ENCODE data around the gene MYBL2. TPM values are rescaled to one million over a fixed set of nuclear protein-coding genes. Genes with fewer than 3 reads are reported as not detected.

Gene MYBL2
- total RNA-seq, 1 donor from 2014 or later, result 14.7 TPM

DNA sequence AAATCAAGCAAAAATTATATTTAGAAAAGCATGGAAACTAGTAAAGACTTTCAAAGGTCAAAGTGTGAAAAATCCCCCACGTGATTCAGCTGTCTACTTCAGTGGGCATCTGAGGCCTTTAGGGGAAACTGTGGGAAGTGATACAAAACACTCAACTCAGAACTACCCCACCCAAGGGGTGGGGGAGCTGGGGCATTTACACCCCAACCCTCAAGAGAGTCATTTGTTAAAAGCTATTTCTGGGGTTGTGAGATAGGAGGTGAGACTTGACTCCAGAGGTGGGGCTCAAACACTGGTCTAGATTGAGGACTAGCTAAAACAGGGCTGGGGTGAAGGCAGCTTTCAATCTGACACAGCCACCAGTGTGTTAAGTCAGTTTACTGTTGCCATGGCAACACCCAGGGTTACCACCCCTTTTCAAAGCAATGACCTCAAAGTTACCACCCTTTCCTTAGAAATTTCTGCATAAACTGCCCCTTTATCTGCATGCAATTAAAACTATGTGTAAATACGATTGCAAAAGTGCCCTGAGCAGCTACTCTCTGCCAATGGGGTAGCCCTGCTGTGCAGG, 69.8 kb downstream of the MYBL2 start:
- Mint-ChIP-seq H3K4me1 (ENCODE audit: unreplicated experiment) (no peaks in the 10 kb centered on the region), H3K9me3 (ENCODE audit: unreplicated experiment) (no peaks in the 10 kb centered on the region), H3K36me3 (ENCODE audit: unreplicated experiment) (no peaks in the 10 kb centered on the region), H3K4me3 (ENCODE audit: unreplicated experiment) (no peak overlapping the region), H3K27ac (ENCODE audit: unreplicated experiment) (no peak overlapping the region), H3K27me3 (ENCODE audit: unreplicated experiment) (peaks cover 30% of the 10 kb centered on the region)
- TF ChIP-seq, protein P1, sequence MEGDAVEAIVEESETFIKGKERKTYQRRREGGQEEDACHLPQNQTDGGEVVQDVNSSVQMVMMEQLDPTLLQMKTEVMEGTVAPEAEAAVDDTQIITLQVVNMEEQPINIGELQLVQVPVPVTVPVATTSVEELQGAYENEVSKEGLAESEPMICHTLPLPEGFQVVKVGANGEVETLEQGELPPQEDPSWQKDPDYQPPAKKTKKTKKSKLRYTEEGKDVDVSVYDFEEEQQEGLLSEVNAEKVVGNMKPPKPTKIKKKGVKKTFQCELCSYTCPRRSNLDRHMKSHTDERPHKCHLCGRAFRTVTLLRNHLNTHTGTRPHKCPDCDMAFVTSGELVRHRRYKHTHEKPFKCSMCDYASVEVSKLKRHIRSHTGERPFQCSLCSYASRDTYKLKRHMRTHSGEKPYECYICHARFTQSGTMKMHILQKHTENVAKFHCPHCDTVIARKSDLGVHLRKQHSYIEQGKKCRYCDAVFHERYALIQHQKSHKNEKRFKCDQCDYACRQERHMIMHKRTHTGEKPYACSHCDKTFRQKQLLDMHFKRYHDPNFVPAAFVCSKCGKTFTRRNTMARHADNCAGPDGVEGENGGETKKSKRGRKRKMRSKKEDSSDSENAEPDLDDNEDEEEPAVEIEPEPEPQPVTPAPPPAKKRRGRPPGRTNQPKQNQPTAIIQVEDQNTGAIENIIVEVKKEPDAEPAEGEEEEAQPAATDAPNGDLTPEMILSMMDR (IDR thresholded peaks at IDR 0.05), result no peak
- no peak for DNase-seq (ENCODE audit: extremely low spot score, unreplicated experiment)

GRCh38 chr20:43737925-43738324, 71.0 kb downstream of the MYBL2 start:
- Mint-ChIP-seq H3K4me3 (ENCODE audit: unreplicated experiment) (no peak overlapping the region), H3K27me3 (ENCODE audit: unreplicated experiment) (peaks cover 25% of the 10 kb centered on the region), H3K9me3 (ENCODE audit: unreplicated experiment) (no peaks in the 10 kb centered on the region), H3K36me3 (ENCODE audit: unreplicated experiment) (no peaks in the 10 kb centered on the region), H3K4me1 (ENCODE audit: unreplicated experiment) (no peaks in the 10 kb centered on the region), H3K27ac (ENCODE audit: unreplicated experiment) (no peak overlapping the region)
- DNase-seq (ENCODE audit: extremely low spot score, unreplicated experiment), result no peak
- TF ChIP-seq, protein P1 (IDR thresholded peaks at IDR 0.05), result no peak

DNA sequence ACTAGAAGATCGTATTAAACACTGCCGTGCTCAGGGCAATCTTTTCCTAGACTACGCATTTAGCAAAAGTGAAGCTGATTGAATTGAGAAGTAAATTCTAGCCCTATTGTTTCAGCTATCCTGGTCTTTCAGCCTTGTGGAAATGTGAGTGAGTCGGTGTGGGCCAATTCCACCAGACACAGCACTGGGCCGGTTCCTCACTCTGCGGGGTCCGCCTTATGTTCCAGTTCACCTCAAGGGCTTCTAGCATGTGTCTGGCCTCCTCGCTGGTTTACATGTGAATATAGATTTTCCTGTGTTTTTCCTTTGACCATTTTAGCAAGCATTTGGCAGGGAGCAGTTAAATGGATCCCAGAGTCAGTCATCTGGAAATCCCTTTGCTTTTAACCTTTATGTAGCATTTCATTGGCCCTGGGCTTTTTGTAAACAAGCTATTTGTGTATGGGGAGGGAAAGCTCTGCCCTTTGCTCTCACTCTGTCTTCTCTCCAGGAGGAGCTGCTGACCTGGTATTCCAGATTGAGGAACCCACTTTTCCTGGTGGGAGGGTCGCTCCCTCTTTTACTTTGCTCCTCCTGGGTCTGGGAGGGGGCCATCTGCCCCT, 72.3 kb downstream of the MYBL2 start:
- Mint-ChIP-seq H3K4me3 (ENCODE audit: unreplicated experiment) (no peak overlapping the region), H3K27ac (ENCODE audit: unreplicated experiment) (no peak overlapping the region)

GRCh38 chr20:43740642-43741041, 73.7 kb downstream of the MYBL2 start:
- no peak overlapping the region for H3K4me3 Mint-ChIP-seq (ENCODE audit: unreplicated experiment)
- H3K27me3 Mint-ChIP-seq (ENCODE audit: unreplicated experiment), result peaks cover 23% of the 10 kb centered on the region
- H3K4me1 Mint-ChIP-seq (ENCODE audit: unreplicated experiment), result no peaks in the 10 kb centered on the region
- H3K27ac Mint-ChIP-seq (ENCODE audit: unreplicated experiment), result no peak overlapping the region
- TF ChIP-seq, protein P1 (IDR thresholded peaks at IDR 0.05), result no peak
- H3K36me3 Mint-ChIP-seq (ENCODE audit: unreplicated experiment), result no peaks in the 10 kb centered on the region
- H3K9me3 Mint-ChIP-seq (ENCODE audit: unreplicated experiment), result no peaks in the 10 kb centered on the region
- DNase-seq (ENCODE audit: extremely low spot score, unreplicated experiment), result no peak

More for the DNA sequence above, 72.3 kb downstream of the MYBL2 start:
- DNase-seq (ENCODE audit: extremely low spot score, unreplicated experiment), result no peak
- peaks cover 26% of the 10 kb centered on the region for H3K27me3 Mint-ChIP-seq (ENCODE audit: unreplicated experiment)
- no peaks in the 10 kb centered on the region for H3K36me3 Mint-ChIP-seq (ENCODE audit: unreplicated experiment)
- no peaks in the 10 kb centered on the region for H3K4me1 Mint-ChIP-seq (ENCODE audit: unreplicated experiment)
- H3K9me3 Mint-ChIP-seq (ENCODE audit: unreplicated experiment), result no peaks in the 10 kb centered on the region
- TF ChIP-seq, protein P1 (IDR thresholded peaks at IDR 0.05), result no peak

DNA sequence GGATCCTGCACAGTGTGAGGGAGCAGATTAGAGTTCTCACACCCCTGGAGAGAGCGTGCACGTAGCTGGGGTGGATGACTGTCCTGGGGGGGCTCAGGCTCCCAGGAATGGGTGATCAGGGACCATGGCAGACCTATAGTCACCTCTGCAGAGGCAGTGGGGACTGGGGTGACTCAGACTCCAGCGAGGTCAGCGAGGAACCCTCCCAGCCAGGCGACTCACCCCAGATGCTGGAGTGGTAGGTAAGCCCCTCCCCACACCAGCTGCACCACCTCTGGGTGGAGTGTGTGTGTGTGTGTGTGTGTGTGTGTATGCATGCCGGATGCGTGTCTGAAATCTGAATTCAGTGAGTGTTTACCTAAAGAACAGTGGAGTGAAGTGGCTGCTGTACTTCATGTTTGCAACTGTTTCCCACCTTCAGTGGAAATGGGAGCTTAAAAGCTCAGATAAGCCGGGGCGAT, 77.3 kb downstream of the MYBL2 start:
- no peaks in the 10 kb centered on the region for H3K9me3 Mint-ChIP-seq (ENCODE audit: unreplicated experiment)
- no peak for DNase-seq (ENCODE audit: extremely low spot score, unreplicated experiment)
- TF ChIP-seq, protein P1 (IDR thresholded peaks at IDR 0.05), result no peak
- no peak overlapping the region for H3K4me3 Mint-ChIP-seq (ENCODE audit: unreplicated experiment)
- H3K36me3 Mint-ChIP-seq (ENCODE audit: unreplicated experiment), result no peaks in the 10 kb centered on the region
- peaks cover 28% of the 10 kb centered on the region for H3K27me3 Mint-ChIP-seq (ENCODE audit: unreplicated experiment)
- H3K27ac Mint-ChIP-seq (ENCODE audit: unreplicated experiment), result no peak overlapping the region
- H3K4me1 Mint-ChIP-seq (ENCODE audit: unreplicated experiment), result no peaks in the 10 kb centered on the region
